Measurements from ENCODE around the gene ERC2.

DNA sequence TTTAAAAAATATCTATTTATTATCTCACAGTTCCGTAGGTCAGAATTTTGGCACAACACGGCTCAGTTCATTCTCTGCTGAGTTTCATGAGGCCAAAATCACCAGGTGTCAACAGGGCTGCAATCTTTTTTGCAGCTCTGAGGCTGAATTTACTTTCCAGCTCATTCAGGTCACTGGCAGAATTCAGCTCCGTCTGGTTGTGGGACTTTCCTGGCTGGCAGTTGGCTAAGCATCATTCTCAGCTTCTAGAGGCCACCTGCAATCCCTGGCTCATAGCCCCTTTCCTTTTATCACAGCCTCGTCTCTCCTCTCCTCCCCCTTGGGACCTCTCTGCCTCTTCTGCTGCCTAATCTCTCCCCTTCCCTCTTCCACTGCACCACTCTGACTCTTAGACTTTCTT, 807.1 kb downstream of the ERC2 start:
- TF ChIP-seq, protein P1, sequence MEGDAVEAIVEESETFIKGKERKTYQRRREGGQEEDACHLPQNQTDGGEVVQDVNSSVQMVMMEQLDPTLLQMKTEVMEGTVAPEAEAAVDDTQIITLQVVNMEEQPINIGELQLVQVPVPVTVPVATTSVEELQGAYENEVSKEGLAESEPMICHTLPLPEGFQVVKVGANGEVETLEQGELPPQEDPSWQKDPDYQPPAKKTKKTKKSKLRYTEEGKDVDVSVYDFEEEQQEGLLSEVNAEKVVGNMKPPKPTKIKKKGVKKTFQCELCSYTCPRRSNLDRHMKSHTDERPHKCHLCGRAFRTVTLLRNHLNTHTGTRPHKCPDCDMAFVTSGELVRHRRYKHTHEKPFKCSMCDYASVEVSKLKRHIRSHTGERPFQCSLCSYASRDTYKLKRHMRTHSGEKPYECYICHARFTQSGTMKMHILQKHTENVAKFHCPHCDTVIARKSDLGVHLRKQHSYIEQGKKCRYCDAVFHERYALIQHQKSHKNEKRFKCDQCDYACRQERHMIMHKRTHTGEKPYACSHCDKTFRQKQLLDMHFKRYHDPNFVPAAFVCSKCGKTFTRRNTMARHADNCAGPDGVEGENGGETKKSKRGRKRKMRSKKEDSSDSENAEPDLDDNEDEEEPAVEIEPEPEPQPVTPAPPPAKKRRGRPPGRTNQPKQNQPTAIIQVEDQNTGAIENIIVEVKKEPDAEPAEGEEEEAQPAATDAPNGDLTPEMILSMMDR (conservative IDR thresholded peaks at IDR 0.05; ENCODE audit: low read depth, low read length) = no peak
- TF ChIP-seq EZH2phosphoT487 (IDR thresholded peaks at IDR 0.05; ENCODE audit: borderline replicate concordance, low read length) (no peak), EZH2 (IDR thresholded peaks at IDR 0.05; ENCODE audit: low read length, unreplicated experiment) (no peak)

Measured in PC-3 (cell line).